Measurements from ENCODE around the gene TICRR.
"Not testable (repeated sequence)": the region's sequence is repeated elsewhere in the genome, so short reads cannot be mapped to it uniquely, and the experiment has no call there.

Gene TICRR, protein sequence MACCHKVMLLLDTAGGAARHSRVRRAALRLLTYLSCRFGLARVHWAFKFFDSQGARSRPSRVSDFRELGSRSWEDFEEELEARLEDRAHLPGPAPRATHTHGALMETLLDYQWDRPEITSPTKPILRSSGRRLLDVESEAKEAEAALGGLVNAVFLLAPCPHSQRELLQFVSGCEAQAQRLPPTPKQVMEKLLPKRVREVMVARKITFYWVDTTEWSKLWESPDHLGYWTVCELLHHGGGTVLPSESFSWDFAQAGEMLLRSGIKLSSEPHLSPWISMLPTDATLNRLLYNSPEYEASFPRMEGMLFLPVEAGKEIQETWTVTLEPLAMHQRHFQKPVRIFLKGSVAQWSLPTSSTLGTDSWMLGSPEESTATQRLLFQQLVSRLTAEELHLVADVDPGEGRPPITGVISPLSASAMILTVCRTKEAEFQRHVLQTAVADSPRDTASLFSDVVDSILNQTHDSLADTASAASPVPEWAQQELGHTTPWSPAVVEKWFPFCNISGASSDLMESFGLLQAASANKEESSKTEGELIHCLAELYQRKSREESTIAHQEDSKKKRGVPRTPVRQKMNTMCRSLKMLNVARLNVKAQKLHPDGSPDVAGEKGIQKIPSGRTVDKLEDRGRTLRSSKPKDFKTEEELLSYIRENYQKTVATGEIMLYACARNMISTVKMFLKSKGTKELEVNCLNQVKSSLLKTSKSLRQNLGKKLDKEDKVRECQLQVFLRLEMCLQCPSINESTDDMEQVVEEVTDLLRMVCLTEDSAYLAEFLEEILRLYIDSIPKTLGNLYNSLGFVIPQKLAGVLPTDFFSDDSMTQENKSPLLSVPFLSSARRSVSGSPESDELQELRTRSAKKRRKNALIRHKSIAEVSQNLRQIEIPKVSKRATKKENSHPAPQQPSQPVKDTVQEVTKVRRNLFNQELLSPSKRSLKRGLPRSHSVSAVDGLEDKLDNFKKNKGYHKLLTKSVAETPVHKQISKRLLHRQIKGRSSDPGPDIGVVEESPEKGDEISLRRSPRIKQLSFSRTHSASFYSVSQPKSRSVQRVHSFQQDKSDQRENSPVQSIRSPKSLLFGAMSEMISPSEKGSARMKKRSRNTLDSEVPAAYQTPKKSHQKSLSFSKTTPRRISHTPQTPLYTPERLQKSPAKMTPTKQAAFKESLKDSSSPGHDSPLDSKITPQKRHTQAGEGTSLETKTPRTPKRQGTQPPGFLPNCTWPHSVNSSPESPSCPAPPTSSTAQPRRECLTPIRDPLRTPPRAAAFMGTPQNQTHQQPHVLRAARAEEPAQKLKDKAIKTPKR (N-terminal part only)

DNA sequence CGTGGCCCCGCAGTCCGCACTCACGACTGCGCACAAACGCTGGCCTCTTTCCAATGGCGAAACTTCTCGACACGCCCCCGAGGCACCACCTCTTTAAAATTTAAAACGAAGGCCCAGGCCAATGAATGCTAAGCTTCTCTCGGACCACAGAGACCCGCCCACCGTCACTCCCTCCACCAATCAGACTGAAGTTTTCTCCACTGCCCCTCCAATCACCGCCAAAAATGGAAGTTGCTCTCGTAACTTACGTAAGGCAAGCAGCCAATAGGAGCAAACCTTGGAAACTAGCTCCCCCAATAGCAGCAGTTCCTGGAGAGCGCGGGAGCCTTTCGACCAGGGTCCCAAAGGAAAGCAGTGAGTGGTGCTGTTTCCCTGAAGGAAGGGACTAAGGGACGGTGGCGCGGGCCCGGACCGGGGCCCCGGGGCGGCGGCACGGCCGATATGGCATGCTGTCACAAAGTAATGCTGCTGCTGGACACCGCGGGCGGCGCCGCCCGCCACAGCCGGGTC, at the start of gene TICRR:
TSS of gene TICRR (plus strand) at position 324 of the 510 bp plus-strand sequence. CDS start at position 442, 118 bp downstream.
- peak; percentile 82 for FAIRE-seq

DNA sequence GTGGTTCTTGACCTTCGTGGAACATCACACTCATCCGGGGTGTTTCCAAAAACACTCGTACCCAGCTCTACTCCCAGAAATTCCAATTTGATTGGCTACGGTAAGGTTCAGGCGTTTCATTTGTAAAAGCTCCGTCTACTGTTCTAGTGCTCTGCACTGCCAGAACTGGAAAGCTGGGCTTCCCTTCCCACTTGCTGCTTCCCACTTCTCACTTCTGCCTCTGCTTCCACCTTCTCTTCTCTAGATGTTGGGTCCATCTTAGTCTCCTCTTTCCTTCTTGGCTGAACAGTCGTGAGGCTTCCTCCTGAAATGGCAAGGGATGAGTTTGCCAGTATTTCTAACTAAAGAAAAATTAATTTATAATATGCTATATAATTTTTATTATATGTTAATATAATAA, 49.1 kb upstream of the TICRR start:
- no peak for FAIRE-seq

DNA sequence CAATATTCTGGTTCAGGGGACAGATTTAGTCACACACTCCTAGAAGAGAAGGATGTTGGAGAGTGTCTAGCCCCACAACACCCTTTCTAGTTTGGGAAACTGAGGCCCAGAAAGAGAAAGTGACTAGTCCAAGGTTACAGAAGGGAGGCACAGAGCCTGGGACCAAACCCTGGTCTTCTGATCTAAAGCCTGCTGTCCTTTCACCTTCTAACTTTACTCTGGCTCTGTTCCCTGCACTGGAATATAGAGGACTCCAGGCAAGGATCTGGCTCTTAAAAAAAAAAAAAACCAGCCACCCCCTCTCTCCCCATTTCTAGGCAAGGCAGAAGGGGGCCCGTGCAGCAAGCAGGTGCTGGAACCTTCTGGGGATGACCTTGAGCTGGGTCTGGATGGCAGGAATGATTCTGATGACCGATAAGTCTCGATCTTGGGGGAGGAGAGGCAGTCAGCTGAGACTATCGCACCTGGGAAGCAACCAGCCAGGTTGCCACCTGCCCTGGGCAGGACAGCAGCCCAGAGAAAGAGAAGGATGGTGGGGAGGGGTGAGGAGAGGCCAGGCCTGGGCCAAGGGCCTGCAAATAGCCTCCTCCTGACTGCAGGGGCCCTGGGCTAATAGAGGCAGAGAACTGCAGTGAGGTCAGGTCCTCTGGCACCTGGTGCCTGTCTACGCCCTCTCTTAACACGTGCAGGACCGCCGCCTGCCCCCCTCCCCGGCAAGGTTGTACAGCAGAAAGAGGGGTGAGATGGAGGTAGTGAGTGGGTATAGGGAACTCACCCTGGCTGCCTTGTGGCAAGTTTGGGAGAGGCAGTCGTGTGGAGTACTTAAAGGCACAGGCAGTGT, 48.4 kb upstream of the TICRR start:
- no peak for FAIRE-seq

DNA sequence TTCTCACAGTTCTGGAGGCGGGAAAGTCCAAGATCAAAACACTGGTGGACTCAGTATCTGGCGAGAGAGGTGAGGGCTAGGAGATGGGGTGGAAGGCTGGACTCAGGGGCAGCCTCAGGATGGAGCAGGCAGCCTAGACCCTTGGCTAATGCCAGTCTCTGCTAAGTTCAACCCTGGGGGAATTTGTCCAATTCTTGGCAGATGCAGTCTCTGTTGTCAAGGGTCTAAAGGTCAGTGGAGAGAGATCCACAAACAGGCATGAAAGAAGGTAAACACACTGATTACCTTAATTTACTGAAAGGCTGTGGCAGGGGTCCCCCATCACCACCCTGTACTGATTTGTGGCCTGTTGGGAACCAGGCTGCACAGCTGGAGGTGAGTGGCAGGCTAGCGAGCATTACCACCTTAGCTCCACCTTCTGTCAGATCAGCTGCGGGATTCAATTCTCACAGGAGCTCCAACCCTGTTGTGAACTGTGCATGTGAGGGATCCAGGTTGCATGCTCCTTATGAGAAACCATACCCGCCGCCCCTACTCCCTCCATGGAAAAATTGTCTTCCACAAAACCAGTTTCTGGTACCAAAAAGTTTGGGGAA, 46.4 kb upstream of the TICRR start:
- no peak for FAIRE-seq

DNA sequence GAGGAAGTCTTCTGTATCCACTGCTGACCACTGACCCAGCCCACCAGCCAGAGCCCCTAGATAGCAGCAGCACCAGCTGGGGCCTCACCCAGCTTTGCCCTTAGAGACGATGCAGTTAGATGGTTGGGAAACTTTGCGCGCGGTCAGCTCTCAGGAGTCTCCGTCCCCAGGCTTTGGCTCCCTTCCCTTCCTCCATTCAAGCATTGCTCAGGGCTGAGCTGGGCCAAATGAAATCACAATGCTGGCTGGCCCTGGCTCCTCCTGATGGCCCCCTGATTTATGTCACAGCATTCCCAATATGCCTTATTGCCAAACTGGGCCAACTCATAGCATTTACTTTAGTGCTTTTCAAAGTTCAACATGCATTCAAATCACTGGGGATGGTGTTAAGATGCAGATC, 44.3 kb upstream of the TICRR start:
- no peak for FAIRE-seq

DNA sequence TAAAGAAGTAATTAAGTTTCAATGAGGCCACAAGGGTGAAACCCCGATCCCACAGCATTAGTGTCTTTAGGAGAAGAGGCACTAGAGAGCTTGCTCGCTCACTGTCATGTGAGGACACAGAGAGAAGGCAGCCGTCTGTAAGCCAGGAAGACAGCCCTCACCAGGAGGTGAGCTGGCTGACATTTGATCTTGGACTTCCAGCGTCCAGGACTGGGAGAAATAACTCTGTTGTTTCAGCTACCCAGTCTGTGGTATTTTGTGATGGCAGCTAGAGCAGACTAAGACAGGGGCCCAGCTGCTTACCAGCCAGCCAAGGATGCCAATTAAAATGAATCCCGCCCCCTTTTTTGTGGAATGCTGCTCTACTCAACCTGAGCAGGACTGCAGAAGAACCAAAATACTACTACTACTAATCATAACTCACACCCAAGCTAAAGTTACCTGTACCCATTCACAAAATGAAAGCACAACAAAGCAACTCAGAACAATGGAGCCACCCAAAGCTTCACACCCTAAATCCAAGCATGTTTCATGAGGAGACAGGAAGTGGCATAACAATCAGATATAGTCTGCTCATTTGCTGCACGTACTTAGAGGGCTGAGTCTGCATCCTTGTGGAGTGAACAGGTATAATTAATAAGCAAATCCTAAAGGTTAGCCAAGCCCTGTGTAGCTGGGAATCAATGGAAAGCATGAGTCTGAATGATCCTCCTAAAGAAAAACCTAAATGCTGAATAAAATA, 43.3 kb upstream of the TICRR start:
- FAIRE-seq = no peak

DNA sequence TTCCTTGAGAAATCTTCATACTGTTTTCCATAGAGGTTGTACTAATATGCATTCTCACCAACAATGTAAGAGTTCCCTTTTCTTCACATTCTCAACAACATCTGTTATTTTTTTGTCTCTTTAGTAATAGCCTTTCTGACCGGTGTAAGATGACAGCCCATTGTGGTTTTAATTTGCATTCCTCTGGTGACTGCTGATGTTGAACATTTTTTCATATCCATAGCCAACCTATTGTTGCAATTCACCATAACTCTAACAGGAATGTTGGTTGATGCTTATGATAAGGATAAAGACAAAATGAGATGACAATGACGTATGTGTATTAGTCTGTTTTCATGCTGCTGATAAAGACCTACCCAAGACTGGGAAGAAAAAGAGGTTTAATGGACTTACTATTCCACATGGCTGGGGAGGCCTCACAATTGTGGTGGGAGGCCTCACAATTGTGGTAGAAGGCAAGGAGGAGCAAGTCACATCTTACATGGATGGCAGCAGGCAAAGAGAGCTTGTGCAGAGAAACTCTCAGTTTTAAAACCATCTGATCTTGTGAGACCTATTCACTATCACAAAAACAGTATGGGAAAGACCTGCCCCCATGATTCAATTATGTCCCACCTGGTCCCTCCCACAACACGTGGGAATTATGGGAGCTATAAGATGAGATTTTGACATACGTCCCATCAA, 41.3 kb upstream of the TICRR start:
- FAIRE-seq = no peak

DNA sequence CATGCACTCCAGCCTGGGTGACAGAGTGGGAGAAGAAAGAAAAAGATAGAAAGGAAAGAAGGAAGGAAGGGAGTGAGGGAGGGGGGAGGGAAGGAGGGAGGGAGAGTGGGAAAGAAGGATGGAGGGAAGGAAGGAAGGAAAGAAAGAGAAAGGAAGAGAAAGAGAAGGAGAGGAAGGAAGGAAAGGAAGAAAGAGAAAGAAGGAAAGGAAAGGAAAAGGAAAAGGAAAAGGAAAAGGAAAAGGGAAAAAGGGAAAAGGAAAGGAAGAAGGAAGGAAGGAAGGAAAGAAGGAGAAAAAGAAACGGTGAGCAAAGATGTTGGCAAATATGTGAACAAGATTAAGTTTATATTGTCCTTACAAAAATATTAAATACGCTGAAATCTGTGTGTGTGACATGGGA, 36.2 kb upstream of the TICRR start:
- no peak for FAIRE-seq

DNA sequence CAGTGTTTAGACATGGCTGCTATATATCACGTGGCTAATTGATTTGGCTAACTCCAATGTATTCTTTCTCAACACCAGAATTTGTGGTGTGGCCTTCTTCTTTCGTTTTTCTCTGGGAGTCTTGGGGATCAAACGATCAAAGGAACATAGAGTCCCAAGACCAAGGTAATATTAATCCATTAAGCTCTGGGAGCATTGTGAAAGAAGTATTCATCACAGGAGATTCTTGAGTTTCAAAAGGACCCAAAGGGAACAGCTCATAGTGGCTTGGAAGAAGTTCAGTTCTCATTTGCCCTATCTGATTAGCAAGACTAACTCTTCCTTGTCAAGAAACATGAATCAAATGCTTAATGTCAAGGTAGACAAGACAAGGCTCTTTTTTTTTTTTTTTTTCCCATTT, 32.9 kb upstream of the TICRR start:
- no peak for FAIRE-seq

DNA sequence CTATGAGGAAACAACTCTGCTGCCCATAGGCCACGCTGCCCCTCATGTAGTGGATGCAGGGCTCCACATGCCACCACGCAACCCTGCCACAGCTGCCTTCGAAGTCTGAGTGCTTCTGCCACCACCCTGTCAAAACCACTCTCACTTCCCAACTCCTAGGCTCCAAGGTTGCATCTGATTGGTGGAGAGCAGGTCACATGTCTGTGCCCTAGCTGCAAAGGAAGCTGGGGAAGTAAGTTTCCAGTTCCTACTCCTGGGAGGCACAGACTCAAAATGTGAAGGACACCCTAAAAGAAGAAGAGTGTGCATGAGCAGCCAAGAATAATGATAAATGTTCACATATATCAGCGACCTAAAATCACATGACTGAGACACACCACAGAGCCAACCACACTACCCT, 31.9 kb upstream of the TICRR start:
- no peak for FAIRE-seq

DNA sequence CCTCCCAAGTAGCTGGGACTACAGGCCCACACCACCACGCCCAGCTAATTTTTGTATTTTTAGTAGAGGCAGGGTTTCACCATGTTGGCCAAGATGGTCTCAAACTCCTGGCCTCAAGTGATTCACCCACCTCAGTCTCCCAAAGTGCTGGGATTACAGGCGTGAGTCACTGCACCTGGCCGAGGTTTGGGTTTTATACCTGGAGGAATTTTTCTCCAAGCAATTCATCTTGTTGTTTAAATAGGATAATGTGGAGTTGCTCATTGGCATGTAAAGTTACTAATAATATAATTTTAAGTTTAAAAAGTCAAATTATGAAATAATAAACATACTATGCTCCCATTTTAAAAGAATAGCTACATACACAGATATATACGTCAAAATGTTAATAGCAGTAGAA, 26.1 kb upstream of the TICRR start:
- not testable (repeated sequence) for FAIRE-seq

DNA sequence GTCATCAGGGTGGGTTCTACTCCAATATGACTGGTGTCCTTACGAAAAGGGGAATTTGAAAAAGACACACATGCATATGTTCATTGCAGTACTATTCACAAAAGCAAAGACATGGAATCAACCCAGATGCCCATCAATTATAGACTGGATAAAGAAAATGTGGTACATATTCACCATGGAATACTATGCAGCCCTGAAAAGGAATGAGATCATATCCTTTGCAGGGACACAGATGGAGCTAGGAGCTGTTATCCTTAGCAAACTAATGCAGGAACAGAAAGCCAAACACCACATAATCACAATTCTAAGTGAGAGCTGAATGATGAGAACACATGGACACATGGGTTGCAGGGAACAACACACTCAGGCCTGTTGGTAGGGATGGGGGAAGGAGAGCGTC, 24.8 kb upstream of the TICRR start:
- no peak for FAIRE-seq

DNA sequence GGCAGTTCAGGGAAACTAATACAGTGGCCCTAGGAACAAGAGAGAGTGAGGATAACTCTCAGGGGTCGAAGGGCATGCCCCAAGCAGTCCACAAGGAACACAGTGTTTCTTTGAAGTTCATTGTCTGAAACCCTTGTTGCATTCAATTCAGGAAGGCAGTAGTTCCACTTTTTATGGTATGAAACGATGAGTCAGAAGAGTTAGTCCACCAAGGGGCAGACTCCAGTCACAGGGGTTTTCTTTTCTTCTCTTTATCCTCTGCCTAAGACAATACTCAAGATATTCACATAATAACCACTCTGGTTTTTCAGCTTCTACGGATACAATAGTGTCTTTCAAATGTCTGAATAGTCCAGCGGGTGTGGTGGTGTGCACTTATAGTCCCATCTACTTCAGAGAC, 23.7 kb upstream of the TICRR start:
- FAIRE-seq = no peak

DNA sequence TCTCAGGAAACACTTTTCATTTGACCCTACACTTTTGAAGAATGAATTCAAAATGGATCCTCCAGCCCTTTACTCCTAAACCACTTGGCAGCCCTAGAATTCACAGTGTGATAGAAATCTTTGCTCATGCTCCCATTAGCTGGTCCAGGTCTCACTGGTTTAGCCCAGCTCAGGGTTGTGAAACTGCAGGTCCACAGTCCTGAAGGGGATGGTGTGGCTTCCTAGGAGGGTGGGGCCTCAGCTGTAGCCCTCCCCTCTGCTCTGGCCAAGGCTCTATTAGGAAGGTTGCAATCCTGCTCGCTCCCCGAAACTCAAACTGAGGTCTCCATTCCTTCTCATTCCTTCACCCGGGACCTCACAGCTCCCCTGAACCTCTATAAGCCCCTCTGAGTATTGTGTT, 21.6 kb upstream of the TICRR start:
- no peak for FAIRE-seq

DNA sequence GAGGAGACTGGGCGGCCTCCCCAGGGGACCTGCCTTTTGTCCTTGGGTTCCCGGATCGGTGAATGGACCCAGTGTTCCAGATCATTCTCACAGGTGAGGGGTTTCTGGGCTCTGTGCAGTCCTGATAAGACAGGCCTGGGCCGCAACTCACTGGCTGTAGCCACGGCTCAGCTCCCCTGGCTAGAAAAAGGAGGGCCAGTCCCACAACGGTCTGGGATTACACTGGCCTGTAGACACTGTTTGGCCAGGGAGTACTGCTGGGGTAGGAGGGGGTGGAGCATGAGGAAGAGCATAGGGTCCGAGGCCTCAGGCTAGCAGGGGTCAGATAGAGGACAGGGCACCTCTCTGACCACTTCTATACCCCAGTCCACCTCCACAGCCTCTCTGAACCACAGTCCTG, 21.0 kb upstream of the TICRR start:
- FAIRE-seq = no peak

DNA sequence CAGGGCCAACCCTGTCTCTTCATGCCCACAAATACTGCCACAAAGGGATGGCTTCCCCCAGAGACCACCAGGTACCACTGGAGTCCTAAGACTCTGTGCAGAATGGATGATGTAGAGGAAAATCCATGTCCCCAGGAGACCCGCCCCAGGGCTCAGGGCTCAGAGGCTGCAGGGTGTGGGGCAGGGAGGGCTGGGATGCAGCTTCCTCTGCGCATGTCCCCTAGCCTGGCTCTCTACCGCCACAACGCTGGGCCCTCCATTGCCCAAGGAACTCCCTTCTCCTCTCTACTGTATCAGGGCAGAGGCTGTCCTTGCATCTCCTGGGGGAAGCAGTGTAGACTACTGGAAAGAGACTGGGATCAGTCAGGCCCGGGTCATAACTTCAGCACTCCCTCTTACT, 19.5 kb upstream of the TICRR start:
- FAIRE-seq = no peak

DNA sequence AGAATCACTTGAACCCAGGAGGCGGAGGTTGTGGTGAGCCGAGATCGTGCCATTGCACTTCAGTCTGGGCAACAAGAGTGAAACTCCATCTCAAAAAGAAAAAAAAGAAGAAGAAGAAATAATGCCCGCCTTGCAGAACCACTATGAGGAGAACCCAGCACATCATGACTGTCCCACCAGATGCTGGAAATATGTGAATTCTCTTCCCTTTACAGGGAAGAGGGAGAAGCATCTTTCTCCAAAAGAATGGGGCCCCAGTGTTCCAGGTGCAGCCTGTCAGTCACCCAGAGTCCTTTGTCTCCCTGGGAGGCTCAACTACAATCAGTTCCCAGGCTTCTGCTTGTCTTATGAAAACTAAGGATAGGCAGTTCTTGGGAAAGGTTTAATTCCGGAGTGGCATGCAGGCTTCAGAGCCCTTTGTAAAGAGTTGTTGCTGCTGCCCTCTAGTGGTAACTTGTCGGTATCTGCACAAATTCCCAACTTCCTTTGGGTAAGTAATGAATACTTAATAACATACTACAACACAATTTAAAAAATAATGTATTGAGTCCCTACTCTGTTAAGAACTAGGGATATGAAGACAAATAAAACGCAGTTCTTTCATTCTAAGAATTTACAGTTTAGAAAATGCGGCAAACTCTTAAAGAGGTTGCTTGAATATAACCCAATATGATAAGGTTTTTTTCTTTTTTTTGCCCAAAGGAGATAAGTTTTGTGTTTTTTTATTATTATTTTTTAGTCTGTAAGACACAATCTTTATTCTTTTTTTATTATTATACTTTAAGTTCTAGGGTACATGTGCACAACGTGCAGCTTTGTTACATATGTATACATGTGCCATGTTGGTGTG, 18.6 kb upstream of the TICRR start:
- no peak for FAIRE-seq

DNA sequence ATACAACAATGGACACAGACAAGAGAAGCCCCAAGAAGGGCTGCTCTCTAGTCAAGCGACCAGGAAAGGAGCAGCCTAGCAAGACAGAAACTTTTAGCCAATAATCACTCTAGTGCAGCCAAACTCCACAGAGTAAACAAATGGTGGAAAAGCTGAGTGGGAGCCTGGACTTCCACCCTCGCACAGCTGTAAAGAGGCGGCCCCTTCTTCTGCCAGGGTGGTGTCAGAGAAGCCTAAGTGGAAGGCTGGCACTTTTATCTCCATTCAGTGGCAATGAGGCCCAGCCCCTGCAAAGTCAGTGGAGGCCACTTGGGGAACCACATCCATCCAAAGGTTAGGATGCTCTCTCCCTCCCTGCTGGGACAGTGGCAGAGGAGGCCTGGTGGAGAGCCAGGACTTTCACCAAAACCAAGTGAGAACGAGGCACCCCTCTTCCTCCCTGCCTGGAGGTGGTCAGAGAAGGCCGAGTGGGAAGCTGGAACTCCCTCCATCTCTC, 15.5 kb upstream of the TICRR start:
- FAIRE-seq = no peak

DNA sequence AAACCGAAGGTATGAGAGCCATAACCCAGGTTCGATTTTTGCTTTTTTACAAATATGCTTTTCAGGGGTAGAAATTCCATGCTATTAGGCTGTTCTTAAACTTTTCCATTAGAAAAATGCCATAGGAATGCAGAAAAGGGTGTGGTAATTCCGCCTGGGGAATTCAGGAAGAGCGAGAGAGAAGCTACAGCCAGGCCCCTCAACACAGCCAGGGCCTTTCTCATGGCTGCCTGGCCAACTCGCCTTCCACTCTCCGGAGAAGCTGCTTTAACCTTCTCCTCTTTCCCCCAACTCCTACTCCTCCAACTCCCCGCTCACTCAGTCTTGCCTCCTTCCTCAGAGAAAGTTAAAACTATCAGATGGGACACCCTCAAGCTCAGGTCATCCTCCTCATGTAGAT, 9.1 kb upstream of the TICRR start:
- FAIRE-seq = no peak

Data from colon (tissue), 2 donors.